Measurements from ENCODE around the gene TAS2R16. TPM values are rescaled to one million over a fixed set of nuclear protein-coding genes. Genes with fewer than 3 reads are reported as not detected.

TAS2R16 gene
- polyA plus RNA-seq, 1 donor from 2014 or later: not detected

DNA sequence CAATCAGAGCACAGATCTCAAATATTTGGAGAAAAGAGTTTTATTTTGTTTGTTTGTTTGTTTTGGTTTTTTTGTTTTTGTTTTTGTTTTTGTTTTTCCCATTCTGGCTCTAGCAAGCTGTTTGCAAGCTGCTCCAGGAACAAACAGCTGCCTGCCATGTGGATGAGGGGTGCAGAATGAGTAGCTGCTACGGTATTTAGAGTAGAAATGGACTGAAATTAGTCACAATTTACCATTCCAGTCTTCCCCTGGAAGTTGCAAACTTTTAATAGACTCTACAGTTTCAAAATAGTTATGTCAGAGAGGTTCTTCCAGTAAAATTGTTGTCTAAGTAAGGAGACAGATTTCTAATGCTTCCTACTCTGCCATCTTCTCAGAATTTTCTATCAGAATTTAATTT, 27.1 kb upstream of the TAS2R16 start:
- no peaks in the 10 kb centered on the region for H4K20me1 ChIP-seq (ENCODE audit: insufficient read depth)
- no peaks in the 10 kb centered on the region for H3K9me2 ChIP-seq (ENCODE audit: insufficient read depth, low read length)
- H3K36me3 ChIP-seq (ENCODE audit: insufficient read depth, low read length): no peaks in the 10 kb centered on the region
- H3K27me3 ChIP-seq (ENCODE audit: insufficient read depth, low read depth, low read length): no peaks in the 10 kb centered on the region
- no peak overlapping the region for H2AFZ ChIP-seq (ENCODE audit: low read depth, low read length)
- H3K9me3 ChIP-seq (ENCODE audit: low read length): no peaks in the 10 kb centered on the region
- H3K4me3 ChIP-seq (ENCODE audit: low read length): no peak overlapping the region
- H3K79me2 ChIP-seq (replicated peaks; ENCODE audit: insufficient read depth, low read length): no peaks in the 10 kb centered on the region
- H3K27ac ChIP-seq (ENCODE audit: low read length): no peak overlapping the region
- no peak overlapping the region for H3K9ac ChIP-seq (ENCODE audit: low read length)
- no peaks in the 10 kb centered on the region for H3F3A ChIP-seq (ENCODE audit: insufficient read depth, low read length, poor library complexity, severe bottlenecking)
- no peak overlapping the region for H3K4me2 ChIP-seq (ENCODE audit: low read length)
- TF ChIP-seq, protein P1, sequence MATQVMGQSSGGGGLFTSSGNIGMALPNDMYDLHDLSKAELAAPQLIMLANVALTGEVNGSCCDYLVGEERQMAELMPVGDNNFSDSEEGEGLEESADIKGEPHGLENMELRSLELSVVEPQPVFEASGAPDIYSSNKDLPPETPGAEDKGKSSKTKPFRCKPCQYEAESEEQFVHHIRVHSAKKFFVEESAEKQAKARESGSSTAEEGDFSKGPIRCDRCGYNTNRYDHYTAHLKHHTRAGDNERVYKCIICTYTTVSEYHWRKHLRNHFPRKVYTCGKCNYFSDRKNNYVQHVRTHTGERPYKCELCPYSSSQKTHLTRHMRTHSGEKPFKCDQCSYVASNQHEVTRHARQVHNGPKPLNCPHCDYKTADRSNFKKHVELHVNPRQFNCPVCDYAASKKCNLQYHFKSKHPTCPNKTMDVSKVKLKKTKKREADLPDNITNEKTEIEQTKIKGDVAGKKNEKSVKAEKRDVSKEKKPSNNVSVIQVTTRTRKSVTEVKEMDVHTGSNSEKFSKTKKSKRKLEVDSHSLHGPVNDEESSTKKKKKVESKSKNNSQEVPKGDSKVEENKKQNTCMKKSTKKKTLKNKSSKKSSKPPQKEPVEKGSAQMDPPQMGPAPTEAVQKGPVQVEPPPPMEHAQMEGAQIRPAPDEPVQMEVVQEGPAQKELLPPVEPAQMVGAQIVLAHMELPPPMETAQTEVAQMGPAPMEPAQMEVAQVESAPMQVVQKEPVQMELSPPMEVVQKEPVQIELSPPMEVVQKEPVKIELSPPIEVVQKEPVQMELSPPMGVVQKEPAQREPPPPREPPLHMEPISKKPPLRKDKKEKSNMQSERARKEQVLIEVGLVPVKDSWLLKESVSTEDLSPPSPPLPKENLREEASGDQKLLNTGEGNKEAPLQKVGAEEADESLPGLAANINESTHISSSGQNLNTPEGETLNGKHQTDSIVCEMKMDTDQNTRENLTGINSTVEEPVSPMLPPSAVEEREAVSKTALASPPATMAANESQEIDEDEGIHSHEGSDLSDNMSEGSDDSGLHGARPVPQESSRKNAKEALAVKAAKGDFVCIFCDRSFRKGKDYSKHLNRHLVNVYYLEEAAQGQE (IDR thresholded peaks at IDR 0.05; ENCODE audit: borderline replicate concordance): no peak
- TF ChIP-seq, protein P2, sequence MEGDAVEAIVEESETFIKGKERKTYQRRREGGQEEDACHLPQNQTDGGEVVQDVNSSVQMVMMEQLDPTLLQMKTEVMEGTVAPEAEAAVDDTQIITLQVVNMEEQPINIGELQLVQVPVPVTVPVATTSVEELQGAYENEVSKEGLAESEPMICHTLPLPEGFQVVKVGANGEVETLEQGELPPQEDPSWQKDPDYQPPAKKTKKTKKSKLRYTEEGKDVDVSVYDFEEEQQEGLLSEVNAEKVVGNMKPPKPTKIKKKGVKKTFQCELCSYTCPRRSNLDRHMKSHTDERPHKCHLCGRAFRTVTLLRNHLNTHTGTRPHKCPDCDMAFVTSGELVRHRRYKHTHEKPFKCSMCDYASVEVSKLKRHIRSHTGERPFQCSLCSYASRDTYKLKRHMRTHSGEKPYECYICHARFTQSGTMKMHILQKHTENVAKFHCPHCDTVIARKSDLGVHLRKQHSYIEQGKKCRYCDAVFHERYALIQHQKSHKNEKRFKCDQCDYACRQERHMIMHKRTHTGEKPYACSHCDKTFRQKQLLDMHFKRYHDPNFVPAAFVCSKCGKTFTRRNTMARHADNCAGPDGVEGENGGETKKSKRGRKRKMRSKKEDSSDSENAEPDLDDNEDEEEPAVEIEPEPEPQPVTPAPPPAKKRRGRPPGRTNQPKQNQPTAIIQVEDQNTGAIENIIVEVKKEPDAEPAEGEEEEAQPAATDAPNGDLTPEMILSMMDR (IDR thresholded peaks at IDR 0.05; ENCODE audit: poor library complexity, severe bottlenecking): no peak
- TF ChIP-seq SMC3 (conservative IDR thresholded peaks at IDR 0.05; ENCODE audit: poor library complexity): no peak
- TF ChIP-seq MXI1 (conservative IDR thresholded peaks at IDR 0.05; ENCODE audit: poor library complexity, severe bottlenecking): no peak
- no peak for TF ChIP-seq TAF1 (IDR thresholded peaks at IDR 0.05; ENCODE audit: low read depth)
- no peak for TF ChIP-seq EP300 (conservative IDR thresholded peaks at IDR 0.05; ENCODE audit: poor library complexity, severe bottlenecking)
- TF ChIP-seq EZH2 (IDR thresholded peaks at IDR 0.05; ENCODE audit: borderline replicate concordance, insufficient read depth, low read length, poor library complexity, severe bottlenecking): no peak
- no peak for TF ChIP-seq POLR2AphosphoS5 (IDR thresholded peaks at IDR 0.05)
- TF ChIP-seq RAD21 (conservative IDR thresholded peaks at IDR 0.05): no peak

DNA sequence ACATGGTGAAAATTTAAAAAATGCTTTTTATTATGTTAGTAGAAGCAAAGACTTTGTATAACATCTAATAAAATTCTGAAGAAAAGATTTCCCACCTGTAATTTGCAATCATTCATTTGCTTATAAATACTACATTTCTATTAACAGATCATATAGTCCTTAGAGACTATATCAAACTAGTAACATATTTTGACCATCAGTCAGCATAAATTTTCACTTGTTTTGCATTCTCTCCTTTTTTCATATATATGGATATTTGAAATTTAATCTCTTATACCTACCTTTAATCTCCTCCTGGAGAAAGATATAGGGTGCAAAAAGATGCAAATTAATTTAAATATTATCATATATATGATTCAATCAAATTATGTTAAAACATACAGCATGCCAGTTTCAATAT, 16.9 kb upstream of the TAS2R16 start:
- Histone ChIP-seq H3K4me3 (ENCODE audit: low read length) (no peak overlapping the region), H3K27ac (ENCODE audit: low read length) (no peak overlapping the region), H3K36me3 (ENCODE audit: insufficient read depth, low read length) (no peaks in the 10 kb centered on the region), H3K9ac (ENCODE audit: low read length) (no peak overlapping the region), H4K20me1 (ENCODE audit: insufficient read depth) (no peaks in the 10 kb centered on the region), H3F3A (ENCODE audit: insufficient read depth, low read length, poor library complexity, severe bottlenecking) (no peaks in the 10 kb centered on the region), H2AFZ (ENCODE audit: low read depth, low read length) (no peak overlapping the region), H3K9me3 (ENCODE audit: low read length) (no peaks in the 10 kb centered on the region), H3K79me2 (replicated peaks; ENCODE audit: insufficient read depth, low read length) (no peaks in the 10 kb centered on the region), H3K4me2 (ENCODE audit: low read length) (no peak overlapping the region), H3K27me3 (ENCODE audit: insufficient read depth, low read depth, low read length) (no peaks in the 10 kb centered on the region), H3K9me2 (ENCODE audit: insufficient read depth, low read length) (no peaks in the 10 kb centered on the region)
- TF ChIP-seq POLR2AphosphoS5 (IDR thresholded peaks at IDR 0.05): no peak
- TF ChIP-seq RAD21 (conservative IDR thresholded peaks at IDR 0.05): no peak
- TF ChIP-seq, protein P1 (IDR thresholded peaks at IDR 0.05; ENCODE audit: borderline replicate concordance): no peak
- TF ChIP-seq MXI1 (conservative IDR thresholded peaks at IDR 0.05; ENCODE audit: poor library complexity, severe bottlenecking): no peak
- TF ChIP-seq SMC3 (conservative IDR thresholded peaks at IDR 0.05; ENCODE audit: poor library complexity): no peak
- no peak for TF ChIP-seq EZH2 (IDR thresholded peaks at IDR 0.05; ENCODE audit: borderline replicate concordance, insufficient read depth, low read length, poor library complexity, severe bottlenecking)

All from neural cell (in vitro differentiated cells).